Measurements from ENCODE around the gene BRD1.

- TF ChIP-seq, protein P1, sequence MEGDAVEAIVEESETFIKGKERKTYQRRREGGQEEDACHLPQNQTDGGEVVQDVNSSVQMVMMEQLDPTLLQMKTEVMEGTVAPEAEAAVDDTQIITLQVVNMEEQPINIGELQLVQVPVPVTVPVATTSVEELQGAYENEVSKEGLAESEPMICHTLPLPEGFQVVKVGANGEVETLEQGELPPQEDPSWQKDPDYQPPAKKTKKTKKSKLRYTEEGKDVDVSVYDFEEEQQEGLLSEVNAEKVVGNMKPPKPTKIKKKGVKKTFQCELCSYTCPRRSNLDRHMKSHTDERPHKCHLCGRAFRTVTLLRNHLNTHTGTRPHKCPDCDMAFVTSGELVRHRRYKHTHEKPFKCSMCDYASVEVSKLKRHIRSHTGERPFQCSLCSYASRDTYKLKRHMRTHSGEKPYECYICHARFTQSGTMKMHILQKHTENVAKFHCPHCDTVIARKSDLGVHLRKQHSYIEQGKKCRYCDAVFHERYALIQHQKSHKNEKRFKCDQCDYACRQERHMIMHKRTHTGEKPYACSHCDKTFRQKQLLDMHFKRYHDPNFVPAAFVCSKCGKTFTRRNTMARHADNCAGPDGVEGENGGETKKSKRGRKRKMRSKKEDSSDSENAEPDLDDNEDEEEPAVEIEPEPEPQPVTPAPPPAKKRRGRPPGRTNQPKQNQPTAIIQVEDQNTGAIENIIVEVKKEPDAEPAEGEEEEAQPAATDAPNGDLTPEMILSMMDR (IDR thresholded peaks at IDR 0.05): no peak
- TF ChIP-seq POLR2A (IDR thresholded peaks at IDR 0.05): no peak
These were observed 47.6 kb downstream of the BRD1 start for GRCh38 chr22:49779853-49780697.
